Neural cell (in vitro differentiated cells): ENCODE measurements around the gene IQCH. TPM values are rescaled to one million over a fixed set of nuclear protein-coding genes. Genes with fewer than 3 reads are reported as not detected.

ENCODE experiments used
- H2AFZ ChIP-seq: fragments of 200-600, 300-800 bp; sonication (generic), shearing (Covaris generic); 2 replicates; pipeline ENCODE4 v1.6.0; 2014; ENCODE audit warnings: low read depth, mild to moderate bottlenecking, antibody characterized with exemption, low read length, moderate library complexity
- H3F3A ChIP-seq: fragments of 200-600 bp; shearing (Covaris generic); 2 replicates; pipeline ENCODE4 v1.6.1; 2016; ENCODE audit warnings: mild to moderate bottlenecking, moderate library complexity, mixed read lengths, antibody characterized with exemption, low read length; ENCODE audit not compliant: insufficient read depth, poor library complexity, severe bottlenecking
- H3K27ac ChIP-seq: fragments of 200-600, 300-800 bp; sonication (generic), shearing (Covaris generic); 2 replicates; pipeline ENCODE4 v1.5.1; 2014; ENCODE audit warnings: mild to moderate bottlenecking, low read length, moderate library complexity
- H3K27me3 ChIP-seq: fragments of 300-800, 200-600 bp; sonication (generic), shearing (Covaris generic); 2 replicates; pipeline ENCODE4 v1.6.0; 2014; ENCODE audit warnings: mild to moderate bottlenecking, low read depth, low read length, moderate library complexity; ENCODE audit not compliant: insufficient read depth
- H3K36me3 ChIP-seq: fragments of 300-800, 200-600 bp; sonication (generic), shearing (Covaris generic); 2 replicates; pipeline ENCODE4 v1.5.1; 2014; ENCODE audit warnings: mild to moderate bottlenecking, antibody characterized with exemption, low read length, moderate library complexity; ENCODE audit not compliant: insufficient read depth
- H3K4me2 ChIP-seq: fragments of 300-800, 200-600 bp; sonication (generic), shearing (Covaris generic); 2 replicates; pipeline ENCODE4 v1.6.0; 2014; ENCODE audit warnings: mild to moderate bottlenecking, low read length
- H3K4me3 ChIP-seq: fragments of 300-800, 200-600 bp; sonication (generic), shearing (Covaris generic); 2 replicates; pipeline ENCODE4 v1.5.1; 2014; ENCODE audit warnings: mild to moderate bottlenecking, low read length, moderate library complexity
- H3K79me2 ChIP-seq: fragments of 200-600 bp; shearing (Covaris generic); replicated peaks from 2 replicates; pipeline ENCODE4 v1.6.0; 2014; ENCODE audit warnings: mild to moderate bottlenecking, low read length, moderate library complexity; ENCODE audit not compliant: insufficient read depth
- H3K9ac ChIP-seq: fragments of 300-800, 200-600 bp; sonication (generic), shearing (Covaris generic); 2 replicates; pipeline ENCODE4 v1.6.1; 2016; ENCODE audit warnings: mild to moderate bottlenecking, low read length, mixed read lengths
- H3K9me2 ChIP-seq: fragments of 200-600 bp; shearing (Covaris generic); 2 replicates; pipeline ENCODE4 v1.6.1; 2016; ENCODE audit warnings: mild to moderate bottlenecking, low read length, mixed read lengths; ENCODE audit not compliant: insufficient read depth
- H3K9me3 ChIP-seq: fragments of 200-600, 300-800 bp; sonication (generic), shearing (Covaris generic); 2 replicates; pipeline ENCODE4 v1.6.1; 2016; ENCODE audit warnings: mild to moderate bottlenecking, mixed run types, low read length, moderate library complexity, mixed read lengths
- H4K20me1 ChIP-seq: fragments of 200-600 bp; shearing (Covaris generic); 2 replicates; pipeline ENCODE4 v1.6.1; 2016; ENCODE audit warnings: mild to moderate bottlenecking, mixed run types; ENCODE audit not compliant: insufficient read depth
- EP300 ChIP-seq: fragments of 450-650 bp; conservative IDR thresholded peaks from 2 replicates; pipeline ENCODE4 v1.6.1; 2014; ENCODE audit warnings: antibody characterized with exemption, mild to moderate bottlenecking, moderate library complexity; ENCODE audit not compliant: poor library complexity, severe bottlenecking
- EZH2 ChIP-seq: fragments of 200-600, 300-800 bp; shearing (Covaris generic), sonication (generic); IDR thresholded peaks from 2 replicates; pipeline ENCODE4 v1.6.1; 2014; ENCODE audit warnings: antibody characterized with exemption, low read length, borderline replicate concordance, mild to moderate bottlenecking; ENCODE audit not compliant: insufficient read depth, poor library complexity, severe bottlenecking
- MXI1 ChIP-seq: fragments of 450-650 bp; conservative IDR thresholded peaks from 2 replicates; pipeline ENCODE4 v1.6.1; 2014; ENCODE audit warnings: antibody characterized with exemption, mild to moderate bottlenecking; ENCODE audit not compliant: poor library complexity, severe bottlenecking
- POLR2AphosphoS5 ChIP-seq: IDR thresholded peaks from 2 replicates; pipeline ENCODE4 v1.6.1; 2012
- RAD21 ChIP-seq: fragments of 450-650 bp; conservative IDR thresholded peaks from 2 replicates; pipeline ENCODE4 v1.6.1; 2014; ENCODE audit warnings: antibody characterized with exemption, mild to moderate bottlenecking, moderate library complexity
- SMC3 ChIP-seq: fragments of 450-650 bp; conservative IDR thresholded peaks from 2 replicates; pipeline ENCODE4 v1.6.1; 2014; ENCODE audit warnings: antibody characterized with exemption, mild to moderate bottlenecking, moderate library complexity; ENCODE audit not compliant: poor library complexity
- TAF1 ChIP-seq: IDR thresholded peaks from 2 replicates; pipeline ENCODE4 v1.6.1; 2012; ENCODE audit warnings: low read depth
- polyA plus RNA-seq: library from polyadenylated mRNA; depleted of rRNA; stranded (reverse); fragments of >200 nt; gene quantifications from 2 replicates; pipeline ENCODE4 v1.2.3, GENCODE V29; 2014
- TF ChIP-seq, protein P1 (sequence below): IDR thresholded peaks from 2 replicates; pipeline ENCODE4 v1.6.1; 2012; ENCODE audit warnings: borderline replicate concordance
- TF ChIP-seq, protein P2 (sequence below): fragments of 450-650 bp; IDR thresholded peaks from 2 replicates; pipeline ENCODE4 v1.5.1; 2014; ENCODE audit warnings: antibody characterized with exemption, mild to moderate bottlenecking, moderate library complexity; ENCODE audit not compliant: poor library complexity, severe bottlenecking

The IQCH gene
- polyA plus RNA-seq, 1 donor from 2014 or later: 2.8 TPM

DNA sequence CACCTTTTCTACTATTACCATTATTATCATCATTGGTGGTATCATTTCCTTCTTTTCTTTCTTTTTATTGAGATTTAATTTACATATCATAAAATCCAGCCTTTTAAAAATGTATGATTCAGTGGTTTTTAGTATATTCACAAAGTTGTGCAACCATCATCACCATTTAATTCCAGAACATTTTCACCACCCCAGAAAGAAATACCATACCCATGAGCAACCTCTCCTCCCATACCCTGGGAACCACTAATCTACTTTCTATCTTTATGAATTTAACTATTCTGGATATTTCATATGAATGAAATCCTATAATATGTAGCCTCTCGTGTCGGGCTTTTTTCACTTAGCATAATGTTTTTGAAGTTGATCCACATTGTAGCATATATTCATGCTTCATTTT is 29.2 kb upstream of the IQCH start:
- no peaks in the 10 kb centered on the region for H3K36me3 ChIP-seq
- no peaks in the 10 kb centered on the region for H3K9me2 ChIP-seq
- no peaks in the 10 kb centered on the region for H3F3A ChIP-seq
- H3K27ac ChIP-seq: no peak overlapping the region
- H3K9me3 ChIP-seq: no peaks in the 10 kb centered on the region
- no peaks in the 10 kb centered on the region for H3K79me2 ChIP-seq
- no peak overlapping the region for H3K4me3 ChIP-seq
- no peaks in the 10 kb centered on the region for H3K27me3 ChIP-seq
- no peak overlapping the region for H2AFZ ChIP-seq
- H4K20me1 ChIP-seq: no peaks in the 10 kb centered on the region
- H3K4me2 ChIP-seq: no peak overlapping the region
- no peak overlapping the region for H3K9ac ChIP-seq
- TF ChIP-seq POLR2AphosphoS5 (no peak), EP300 (no peak), MXI1 (no peak), SMC3 (no peak), RAD21 (no peak), EZH2 (no peak), TAF1 (no peak)
- TF ChIP-seq, protein P1, sequence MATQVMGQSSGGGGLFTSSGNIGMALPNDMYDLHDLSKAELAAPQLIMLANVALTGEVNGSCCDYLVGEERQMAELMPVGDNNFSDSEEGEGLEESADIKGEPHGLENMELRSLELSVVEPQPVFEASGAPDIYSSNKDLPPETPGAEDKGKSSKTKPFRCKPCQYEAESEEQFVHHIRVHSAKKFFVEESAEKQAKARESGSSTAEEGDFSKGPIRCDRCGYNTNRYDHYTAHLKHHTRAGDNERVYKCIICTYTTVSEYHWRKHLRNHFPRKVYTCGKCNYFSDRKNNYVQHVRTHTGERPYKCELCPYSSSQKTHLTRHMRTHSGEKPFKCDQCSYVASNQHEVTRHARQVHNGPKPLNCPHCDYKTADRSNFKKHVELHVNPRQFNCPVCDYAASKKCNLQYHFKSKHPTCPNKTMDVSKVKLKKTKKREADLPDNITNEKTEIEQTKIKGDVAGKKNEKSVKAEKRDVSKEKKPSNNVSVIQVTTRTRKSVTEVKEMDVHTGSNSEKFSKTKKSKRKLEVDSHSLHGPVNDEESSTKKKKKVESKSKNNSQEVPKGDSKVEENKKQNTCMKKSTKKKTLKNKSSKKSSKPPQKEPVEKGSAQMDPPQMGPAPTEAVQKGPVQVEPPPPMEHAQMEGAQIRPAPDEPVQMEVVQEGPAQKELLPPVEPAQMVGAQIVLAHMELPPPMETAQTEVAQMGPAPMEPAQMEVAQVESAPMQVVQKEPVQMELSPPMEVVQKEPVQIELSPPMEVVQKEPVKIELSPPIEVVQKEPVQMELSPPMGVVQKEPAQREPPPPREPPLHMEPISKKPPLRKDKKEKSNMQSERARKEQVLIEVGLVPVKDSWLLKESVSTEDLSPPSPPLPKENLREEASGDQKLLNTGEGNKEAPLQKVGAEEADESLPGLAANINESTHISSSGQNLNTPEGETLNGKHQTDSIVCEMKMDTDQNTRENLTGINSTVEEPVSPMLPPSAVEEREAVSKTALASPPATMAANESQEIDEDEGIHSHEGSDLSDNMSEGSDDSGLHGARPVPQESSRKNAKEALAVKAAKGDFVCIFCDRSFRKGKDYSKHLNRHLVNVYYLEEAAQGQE: no peak
- TF ChIP-seq, protein P2, sequence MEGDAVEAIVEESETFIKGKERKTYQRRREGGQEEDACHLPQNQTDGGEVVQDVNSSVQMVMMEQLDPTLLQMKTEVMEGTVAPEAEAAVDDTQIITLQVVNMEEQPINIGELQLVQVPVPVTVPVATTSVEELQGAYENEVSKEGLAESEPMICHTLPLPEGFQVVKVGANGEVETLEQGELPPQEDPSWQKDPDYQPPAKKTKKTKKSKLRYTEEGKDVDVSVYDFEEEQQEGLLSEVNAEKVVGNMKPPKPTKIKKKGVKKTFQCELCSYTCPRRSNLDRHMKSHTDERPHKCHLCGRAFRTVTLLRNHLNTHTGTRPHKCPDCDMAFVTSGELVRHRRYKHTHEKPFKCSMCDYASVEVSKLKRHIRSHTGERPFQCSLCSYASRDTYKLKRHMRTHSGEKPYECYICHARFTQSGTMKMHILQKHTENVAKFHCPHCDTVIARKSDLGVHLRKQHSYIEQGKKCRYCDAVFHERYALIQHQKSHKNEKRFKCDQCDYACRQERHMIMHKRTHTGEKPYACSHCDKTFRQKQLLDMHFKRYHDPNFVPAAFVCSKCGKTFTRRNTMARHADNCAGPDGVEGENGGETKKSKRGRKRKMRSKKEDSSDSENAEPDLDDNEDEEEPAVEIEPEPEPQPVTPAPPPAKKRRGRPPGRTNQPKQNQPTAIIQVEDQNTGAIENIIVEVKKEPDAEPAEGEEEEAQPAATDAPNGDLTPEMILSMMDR: no peak

DNA sequence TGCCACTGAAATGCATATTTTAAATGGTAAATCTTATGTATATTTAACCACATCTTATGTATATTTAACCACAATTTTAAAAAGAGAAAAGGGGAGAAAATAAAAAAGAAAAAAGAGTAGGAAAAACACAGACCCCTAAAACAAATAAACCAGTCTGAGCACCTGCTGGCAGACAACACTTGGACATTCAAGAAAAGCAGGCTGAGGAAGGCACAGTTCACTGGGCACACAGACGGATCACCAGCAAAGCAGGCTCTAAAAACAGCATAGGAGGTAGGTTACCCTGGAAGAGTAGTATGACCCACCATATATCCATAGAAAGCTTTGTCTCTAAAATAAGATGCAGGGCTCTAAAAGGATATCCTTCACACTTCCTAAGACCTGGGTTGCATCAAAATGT is 27.2 kb upstream of the IQCH start:
- H4K20me1 ChIP-seq: no peaks in the 10 kb centered on the region
- TF ChIP-seq EP300 (no peak), EZH2 (no peak), RAD21 (no peak), POLR2AphosphoS5 (no peak), SMC3 (no peak), MXI1 (no peak), TAF1 (no peak)
- TF ChIP-seq, protein P2: no peak
- TF ChIP-seq, protein P1: no peak
- no peaks in the 10 kb centered on the region for H3K9me2 ChIP-seq
- no peak overlapping the region for H3K4me2 ChIP-seq
- H3K36me3 ChIP-seq: peaks cover 1% of the 10 kb centered on the region
- no peaks in the 10 kb centered on the region for H3K79me2 ChIP-seq
- no peak overlapping the region for H2AFZ ChIP-seq
- H3K9me3 ChIP-seq: no peaks in the 10 kb centered on the region
- no peaks in the 10 kb centered on the region for H3F3A ChIP-seq
- no peak overlapping the region for H3K27ac ChIP-seq
- no peak overlapping the region for H3K9ac ChIP-seq
- no peak overlapping the region for H3K4me3 ChIP-seq
- no peaks in the 10 kb centered on the region for H3K27me3 ChIP-seq
